HepG2 (cell line): ENCODE data around the gene ZBTB8OS. TPM values are rescaled to one million over a fixed set of nuclear protein-coding genes. Genes with fewer than 3 reads are reported as not detected.

Experiments used
- FOXO4 ChIP-seq: sonication (generic); formaldehyde crosslinking; conservative IDR thresholded peaks from 2 replicates; pipeline ENCODE4 v1.8.1; 2023; ENCODE audit warnings: missing genetic modification reagents
- HBP1 ChIP-seq: IDR thresholded peaks from 2 replicates; pipeline ENCODE4 v1.6.1; 2016; ENCODE audit warnings: low read depth, control low read depth
- HMG20A ChIP-seq: IDR thresholded peaks from 2 replicates; pipeline ENCODE4 v1.6.1; 2016; ENCODE audit warnings: borderline replicate concordance
- HNRNPUL1 ChIP-seq: fragments of 200-400 bp; formaldehyde crosslinking; IDR thresholded peaks from 2 replicates; pipeline ENCODE4 v1.6.1; 2017; ENCODE audit warnings: low read depth, mild to moderate bottlenecking, low read length, moderate library complexity
- SMAD1 ChIP-seq: sonication (generic); formaldehyde crosslinking; IDR thresholded peaks from 2 replicates; pipeline ENCODE4 v1.4.0; 2020; ENCODE audit warnings: missing genetic modification reagents, low read depth, mild to moderate bottlenecking, borderline replicate concordance
- SMYD3 ChIP-seq: sonication (generic); formaldehyde crosslinking; IDR thresholded peaks from 2 replicates; pipeline ENCODE4 v1.8.1; 2023; ENCODE audit warnings: mild to moderate bottlenecking, missing genetic modification reagents
- TCF12 ChIP-seq, 2 experiments: fragments of 450-650 bp in 1 of 2; sonication (generic) in 1 of 2; formaldehyde crosslinking in 1 of 2; IDR thresholded peaks; 2 replicates each; pipeline versions ENCODE4 v1.6.1 to v1.8.0; 2017 to 2022; ENCODE audit warnings: antibody characterized with exemption in 1 of 2, mild to moderate bottlenecking in 1 of 2, missing genetic modification reagents in 1 of 2, moderate library complexity in 1 of 2
- TOE1 ChIP-seq: sonication (generic); formaldehyde crosslinking; IDR thresholded peaks from 2 replicates; pipeline ENCODE4 v1.4.0; 2020; ENCODE audit warnings: mild to moderate bottlenecking, missing genetic modification reagents
- UBTF ChIP-seq: sonication (generic); formaldehyde crosslinking; IDR thresholded peaks from 2 replicates; pipeline ENCODE4 v1.4.0; 2020; ENCODE audit warnings: mild to moderate bottlenecking, missing genetic modification reagents
- ZNF280B ChIP-seq: sonication (generic); formaldehyde crosslinking; IDR thresholded peaks from 2 replicates; pipeline ENCODE4 v1.5.0; 2020; ENCODE audit warnings: missing genetic modification reagents, mild to moderate bottlenecking, borderline replicate concordance
- ZNF281 ChIP-seq: sonication (generic); formaldehyde crosslinking; IDR thresholded peaks from 2 replicates; pipeline ENCODE4 v1.4.0; 2020; ENCODE audit warnings: missing genetic modification reagents, borderline replicate concordance
- ZSCAN9 ChIP-seq: IDR thresholded peaks from 2 replicates; pipeline ENCODE4 v1.6.1; 2016; ENCODE audit warnings: borderline replicate concordance
- polyA plus RNA-seq, 8 experiments: library from polyadenylated mRNA; depleted of rRNA in 3 of 8; stranded (reverse) in 7 of 8; unstranded in 1 of 8; fragments of >200 nt; fragmentation: Illumina TruSeq in 4 of 8; extraction: Trizol in 4 of 8; gene quantifications; 2 replicates each; pipeline versions ENCODE4 v1.2.1 to v1.2.3, GENCODE V29; 2011 to 2016; ENCODE audit warnings: low read depth in 4 of 8, missing spikeins in 1 of 8, mixed read lengths in 1 of 8; ENCODE audit not compliant: insufficient read depth in 1 of 8
- total RNA-seq, 5 experiments: library from RNA; depleted of rRNA; stranded (reverse); fragments of >200 nt; fragmentation: Illumina TruSeq; extraction: Trizol; gene quantifications; 2 replicates each; pipeline ENCODE4 v1.2.3, GENCODE V29; 2016; ENCODE audit warnings: low read depth in 1 of 5
- TF ChIP-seq, protein P1 (sequence below): sonication (generic); formaldehyde crosslinking; IDR thresholded peaks from 2 replicates; pipeline ENCODE4 v1.4.0; 2020; ENCODE audit warnings: missing genetic modification reagents

Gene ZBTB8OS
- total and polyA plus RNA-seq, 2 of the 13 experiments (the other 11 are each of a cell fraction or from before 2014, with no cell fraction given): 57.7 to 84.8 TPM

DNA sequence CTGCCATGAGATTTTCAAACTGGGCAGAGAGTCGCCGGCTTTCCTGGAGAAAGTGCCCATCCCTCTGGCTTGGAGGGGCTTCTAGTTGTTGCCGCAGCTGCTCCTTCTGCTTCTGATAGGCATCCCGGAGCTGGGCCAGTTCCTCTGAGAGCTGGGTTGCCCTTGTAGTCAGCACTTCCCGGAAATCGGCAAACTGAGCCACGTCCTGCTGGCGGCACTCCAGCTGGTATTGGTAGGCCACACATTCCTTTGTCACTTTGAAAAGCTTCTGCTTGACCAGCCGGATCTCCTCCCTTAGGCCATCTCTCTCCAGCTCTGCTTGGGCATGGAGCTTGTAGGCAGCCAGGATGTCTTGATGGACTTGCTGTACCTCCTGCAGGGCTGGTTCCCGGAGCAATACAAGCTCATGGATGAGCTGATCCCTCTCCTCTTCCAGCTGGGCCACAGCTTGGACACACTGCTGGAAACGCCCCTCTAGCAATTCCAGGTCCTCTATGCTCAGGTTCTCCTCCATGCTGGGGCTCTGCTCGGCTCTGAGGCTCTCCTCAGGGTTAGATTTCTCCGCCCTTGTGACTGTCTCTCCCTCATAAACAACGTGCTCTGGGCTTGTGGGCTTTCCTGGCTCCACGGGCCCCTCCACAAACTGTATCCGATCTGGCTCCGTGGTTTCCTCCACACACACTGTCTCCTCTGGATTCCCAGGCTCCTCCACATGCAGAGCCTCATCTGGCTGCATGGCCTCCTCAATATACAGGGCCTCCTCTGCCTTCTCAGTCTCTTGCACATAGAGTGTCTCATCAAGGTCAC lies 45.0 kb upstream of the ZBTB8OS start (continued):
- TF ChIP-seq TCF12 (IDR thresholded peaks at IDR 0.05) (no peak), TCF12 (CRISPR knock-in tag; IDR thresholded peaks at IDR 0.05) (peak; percentile 74; the same call in 1 of the 2 replicates), ZNF281 (CRISPR knock-in tag) (0 out of 2 replicates have a peak, but pooled peaks have one; percentile 11), UBTF (CRISPR knock-in tag) (peak; percentile 69), SMYD3 (CRISPR knock-in tag) (0 out of 2 replicates have a peak, but pooled peaks have one; percentile 13), HNRNPUL1 (no peak), HBP1 (CRISPR knock-in tag) (no peak), FOXO4 (CRISPR knock-in tag) (no peak), HMG20A (no peak; the same call in 1 of the 2 replicates), SMAD1 (CRISPR knock-in tag) (no peak), ZSCAN9 (CRISPR knock-in tag) (no peak), ZNF280B (CRISPR knock-in tag) (0 out of 2 replicates have a peak, but pooled peaks have one; percentile 48), TOE1 (CRISPR knock-in tag) (0 out of 2 replicates have a peak, but pooled peaks have one; percentile 8)
- TF ChIP-seq, protein P1, sequence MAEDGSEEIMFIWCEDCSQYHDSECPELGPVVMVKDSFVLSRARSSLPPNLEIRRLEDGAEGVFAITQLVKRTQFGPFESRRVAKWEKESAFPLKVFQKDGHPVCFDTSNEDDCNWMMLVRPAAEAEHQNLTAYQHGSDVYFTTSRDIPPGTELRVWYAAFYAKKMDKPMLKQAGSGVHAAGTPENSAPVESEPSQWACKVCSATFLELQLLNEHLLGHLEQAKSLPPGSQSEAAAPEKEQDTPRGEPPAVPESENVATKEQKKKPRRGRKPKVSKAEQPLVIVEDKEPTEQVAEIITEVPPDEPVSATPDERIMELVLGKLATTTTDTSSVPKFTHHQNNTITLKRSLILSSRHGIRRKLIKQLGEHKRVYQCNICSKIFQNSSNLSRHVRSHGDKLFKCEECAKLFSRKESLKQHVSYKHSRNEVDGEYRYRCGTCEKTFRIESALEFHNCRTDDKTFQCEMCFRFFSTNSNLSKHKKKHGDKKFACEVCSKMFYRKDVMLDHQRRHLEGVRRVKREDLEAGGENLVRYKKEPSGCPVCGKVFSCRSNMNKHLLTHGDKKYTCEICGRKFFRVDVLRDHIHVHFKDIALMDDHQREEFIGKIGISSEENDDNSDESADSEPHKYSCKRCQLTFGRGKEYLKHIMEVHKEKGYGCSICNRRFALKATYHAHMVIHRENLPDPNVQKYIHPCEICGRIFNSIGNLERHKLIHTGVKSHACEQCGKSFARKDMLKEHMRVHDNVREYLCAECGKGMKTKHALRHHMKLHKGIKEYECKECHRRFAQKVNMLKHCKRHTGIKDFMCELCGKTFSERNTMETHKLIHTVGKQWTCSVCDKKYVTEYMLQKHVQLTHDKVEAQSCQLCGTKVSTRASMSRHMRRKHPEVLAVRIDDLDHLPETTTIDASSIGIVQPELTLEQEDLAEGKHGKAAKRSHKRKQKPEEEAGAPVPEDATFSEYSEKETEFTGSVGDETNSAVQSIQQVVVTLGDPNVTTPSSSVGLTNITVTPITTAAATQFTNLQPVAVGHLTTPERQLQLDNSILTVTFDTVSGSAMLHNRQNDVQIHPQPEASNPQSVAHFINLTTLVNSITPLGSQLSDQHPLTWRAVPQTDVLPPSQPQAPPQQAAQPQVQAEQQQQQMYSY: peak; percentile 54; the same call in 1 of the 2 replicates
